GM12874 (cell line): ENCODE data around the gene UPK3A.

Source experiments
- TF ChIP-seq, protein P1 (sequence below): IDR thresholded peaks from 2 replicates; pipeline ENCODE4 v1.5.1; 2011; ENCODE audit warnings: low read depth, mild to moderate bottlenecking, control low read depth, low read length, moderate library complexity; ENCODE audit not compliant: insufficient read depth

The UPK3A gene

DNA sequence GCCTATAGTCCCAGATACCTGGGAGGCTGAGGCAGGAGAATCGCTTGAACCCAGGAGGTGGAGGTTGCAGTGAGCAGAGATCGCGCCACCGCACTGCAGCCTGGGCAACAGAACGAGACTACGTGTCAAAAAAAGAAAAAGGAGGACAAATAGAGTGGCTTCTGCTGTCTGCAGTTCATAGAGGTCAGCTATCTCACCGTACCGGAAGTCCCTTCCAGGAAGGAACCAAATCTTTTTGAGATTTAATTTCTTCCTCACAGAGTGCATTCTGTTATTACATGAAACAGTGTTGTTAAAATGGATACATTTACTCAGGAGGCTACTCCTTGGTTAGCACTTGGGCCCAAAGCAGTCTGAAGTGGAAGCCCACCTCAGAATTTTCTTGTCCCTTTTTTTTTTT lies 58.4 kb downstream of the UPK3A start:
- TF ChIP-seq, protein P1, sequence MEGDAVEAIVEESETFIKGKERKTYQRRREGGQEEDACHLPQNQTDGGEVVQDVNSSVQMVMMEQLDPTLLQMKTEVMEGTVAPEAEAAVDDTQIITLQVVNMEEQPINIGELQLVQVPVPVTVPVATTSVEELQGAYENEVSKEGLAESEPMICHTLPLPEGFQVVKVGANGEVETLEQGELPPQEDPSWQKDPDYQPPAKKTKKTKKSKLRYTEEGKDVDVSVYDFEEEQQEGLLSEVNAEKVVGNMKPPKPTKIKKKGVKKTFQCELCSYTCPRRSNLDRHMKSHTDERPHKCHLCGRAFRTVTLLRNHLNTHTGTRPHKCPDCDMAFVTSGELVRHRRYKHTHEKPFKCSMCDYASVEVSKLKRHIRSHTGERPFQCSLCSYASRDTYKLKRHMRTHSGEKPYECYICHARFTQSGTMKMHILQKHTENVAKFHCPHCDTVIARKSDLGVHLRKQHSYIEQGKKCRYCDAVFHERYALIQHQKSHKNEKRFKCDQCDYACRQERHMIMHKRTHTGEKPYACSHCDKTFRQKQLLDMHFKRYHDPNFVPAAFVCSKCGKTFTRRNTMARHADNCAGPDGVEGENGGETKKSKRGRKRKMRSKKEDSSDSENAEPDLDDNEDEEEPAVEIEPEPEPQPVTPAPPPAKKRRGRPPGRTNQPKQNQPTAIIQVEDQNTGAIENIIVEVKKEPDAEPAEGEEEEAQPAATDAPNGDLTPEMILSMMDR, result no peak

DNA sequence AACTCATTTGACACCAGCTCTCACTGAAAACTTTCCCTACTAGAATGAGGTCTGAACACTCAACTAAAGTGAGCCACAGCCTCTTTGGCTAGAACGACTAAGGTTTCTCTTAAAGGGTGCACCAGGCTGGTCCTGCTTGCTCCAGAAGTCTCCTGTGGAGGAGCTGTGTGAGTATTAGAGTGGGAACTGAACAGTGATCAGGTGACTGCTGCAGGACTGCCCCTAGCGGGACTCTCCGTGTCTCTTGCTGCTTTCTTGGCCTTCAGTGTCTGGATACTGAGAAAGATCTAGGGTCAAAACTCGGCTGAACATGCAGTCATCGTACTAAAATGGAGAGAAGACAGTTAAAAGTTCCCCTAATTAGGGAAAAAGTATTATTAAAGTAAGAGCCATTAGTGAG lies 59.6 kb downstream of the UPK3A start:
- TF ChIP-seq, protein P1, result 0 out of 2 replicates have a peak, but pooled peaks have one; percentile 18
